ENCODE measurements around the gene PIP4K2A.
A peak's percentile ranks its signal among the peaks of the same experiment; 100 is the strongest.

Gene PIP4K2A

DNA sequence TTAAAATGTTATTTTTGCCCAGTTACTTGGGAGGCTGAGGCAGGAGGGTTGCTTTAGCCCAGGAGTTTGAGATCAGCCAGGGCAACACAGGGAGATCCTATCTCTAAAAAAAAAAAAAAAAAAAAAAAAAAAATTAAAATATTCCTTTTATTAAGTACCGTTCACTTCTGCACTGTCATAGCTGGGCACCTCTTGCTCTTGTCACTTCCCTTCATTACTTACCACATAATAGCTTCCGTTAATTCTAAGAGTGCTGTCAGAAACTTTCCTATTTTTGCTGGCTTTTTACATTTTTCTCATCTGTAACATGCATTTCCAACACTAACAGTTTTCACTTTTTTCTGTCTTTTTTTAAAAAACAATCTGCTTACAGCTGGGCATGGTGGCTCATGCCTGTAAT is 132.9 kb downstream of the PIP4K2A start:
- no peak overlapping the region for H3K4me3 ChIP-seq (ENCODE audit: low read length)
- peaks cover 16% of the 10 kb centered on the region for H3K36me3 ChIP-seq (ENCODE audit: control insufficient read depth, insufficient read depth, low read length, severe bottlenecking)
- no peaks in the 10 kb centered on the region for H3K9me3 ChIP-seq (ENCODE audit: control insufficient read depth, low read length)
- no peak for DNase-seq (ENCODE audit: low read depth)
- H3K4me1 ChIP-seq (ENCODE audit: control insufficient read depth, insufficient read depth, low read length) = no peaks in the 10 kb centered on the region
- no peaks in the 10 kb centered on the region for H3K27me3 ChIP-seq (replicated peaks; ENCODE audit: control insufficient read depth, insufficient read depth, low read length)
- no peak overlapping the region for H3K9ac ChIP-seq (ENCODE audit: low read length)

DNA sequence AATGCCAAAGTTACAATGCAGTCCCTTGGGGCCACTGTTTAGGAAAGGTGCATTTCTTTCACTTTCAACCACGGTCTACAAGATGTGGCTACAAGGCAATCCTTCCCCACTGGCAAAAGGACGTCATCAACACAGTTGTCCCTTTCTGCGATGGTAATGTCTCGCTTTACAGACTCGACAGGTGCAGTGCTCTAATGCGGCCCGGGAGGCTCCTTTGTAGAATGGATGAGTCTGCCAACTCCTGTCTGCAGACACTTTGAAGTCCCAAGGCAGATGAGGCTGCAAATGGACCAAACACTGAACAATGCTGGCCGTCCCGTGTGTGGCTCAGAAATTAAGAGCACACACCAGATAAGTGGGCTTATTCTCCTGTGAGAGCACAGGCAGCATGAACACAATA is 133.7 kb downstream of the PIP4K2A start:
- DNase-seq (ENCODE audit: low read depth) = no peak
- Histone ChIP-seq H3K4me1 (ENCODE audit: control insufficient read depth, insufficient read depth, low read length) (no peaks in the 10 kb centered on the region), H3K36me3 (ENCODE audit: control insufficient read depth, insufficient read depth, low read length, severe bottlenecking) (peaks cover 16% of the 10 kb centered on the region), H3K9ac (ENCODE audit: low read length) (no peak overlapping the region), H3K4me3 (ENCODE audit: low read length) (no peak overlapping the region), H3K9me3 (ENCODE audit: control insufficient read depth, low read length) (no peaks in the 10 kb centered on the region), H3K27me3 (replicated peaks; ENCODE audit: control insufficient read depth, insufficient read depth, low read length) (no peaks in the 10 kb centered on the region)

DNA sequence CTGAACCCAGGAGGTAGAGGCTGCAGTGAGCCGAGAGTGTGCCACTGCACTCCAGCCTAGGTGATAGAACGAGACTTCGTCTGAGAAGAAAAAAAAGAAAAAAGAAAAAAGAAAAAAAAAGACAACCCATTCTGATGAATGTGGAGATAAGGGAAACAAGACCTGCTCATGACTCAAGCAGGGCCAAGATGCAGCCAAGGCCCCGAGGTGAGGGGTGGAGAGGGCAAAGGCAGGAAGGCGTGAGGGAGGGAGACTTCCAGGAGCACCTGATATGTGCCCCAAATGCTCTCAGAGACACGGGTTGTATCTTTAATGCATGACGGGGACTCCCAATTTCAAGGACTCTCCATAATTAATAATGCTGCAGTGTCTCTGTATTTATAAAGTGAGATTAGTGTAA is 134.6 kb downstream of the PIP4K2A start:
- DNase-seq (ENCODE audit: low read depth) = no peak
- Histone ChIP-seq H3K9me3 (ENCODE audit: control insufficient read depth, low read length) (no peaks in the 10 kb centered on the region), H3K36me3 (ENCODE audit: control insufficient read depth, insufficient read depth, low read length, severe bottlenecking) (peaks cover 16% of the 10 kb centered on the region), H3K9ac (ENCODE audit: low read length) (no peak overlapping the region), H3K4me1 (ENCODE audit: control insufficient read depth, insufficient read depth, low read length) (no peaks in the 10 kb centered on the region), H3K27me3 (replicated peaks; ENCODE audit: control insufficient read depth, insufficient read depth, low read length) (no peaks in the 10 kb centered on the region), H3K4me3 (ENCODE audit: low read length) (no peak overlapping the region)

DNA sequence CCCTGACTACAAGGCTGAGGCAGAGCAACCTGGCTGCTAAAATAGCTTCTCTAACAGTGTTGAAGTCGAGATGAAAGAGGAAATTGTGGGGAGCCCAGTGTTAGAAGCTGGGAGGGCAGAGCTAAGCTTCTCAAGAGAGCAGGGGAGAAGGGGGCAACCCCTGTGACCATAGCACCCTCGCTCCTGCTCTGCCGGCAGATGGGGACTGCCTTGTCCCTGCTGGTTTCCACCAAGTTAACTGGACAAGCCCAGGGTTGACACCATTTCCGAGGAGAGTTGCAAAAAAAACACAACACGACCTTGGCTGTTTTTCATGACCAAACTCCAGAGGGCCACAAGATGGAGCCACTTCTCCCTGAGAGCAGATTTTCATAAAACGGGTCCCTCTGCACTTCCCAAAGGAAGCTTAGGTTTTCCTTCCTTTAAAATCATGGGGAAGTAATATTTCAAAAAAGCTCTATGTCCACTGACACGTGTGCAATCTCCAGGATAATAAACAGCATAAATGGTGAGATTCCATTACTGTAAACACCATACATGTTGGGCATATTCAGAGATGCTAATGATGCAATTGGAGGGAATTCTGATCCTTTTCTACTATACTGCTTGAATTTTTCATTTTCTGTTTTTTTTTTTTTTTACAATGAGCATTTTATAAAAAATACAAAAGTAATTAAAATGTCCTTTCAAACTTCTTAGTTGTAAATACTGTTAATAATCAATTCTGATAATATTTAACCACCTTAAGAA is 140.4 kb downstream of the PIP4K2A start:
- Histone ChIP-seq H3K36me3 (ENCODE audit: control insufficient read depth, insufficient read depth, low read length, severe bottlenecking) (peaks cover 26% of the 10 kb centered on the region), H3K9me3 (ENCODE audit: control insufficient read depth, low read length) (no peaks in the 10 kb centered on the region), H3K27me3 (replicated peaks; ENCODE audit: control insufficient read depth, insufficient read depth, low read length) (no peaks in the 10 kb centered on the region), H3K4me1 (ENCODE audit: control insufficient read depth, insufficient read depth, low read length) (no peaks in the 10 kb centered on the region), H3K9ac (ENCODE audit: low read length) (no peak overlapping the region), H3K4me3 (ENCODE audit: low read length) (no peak overlapping the region)
- peak; percentile 54 for DNase-seq (ENCODE audit: low read depth)

DNA sequence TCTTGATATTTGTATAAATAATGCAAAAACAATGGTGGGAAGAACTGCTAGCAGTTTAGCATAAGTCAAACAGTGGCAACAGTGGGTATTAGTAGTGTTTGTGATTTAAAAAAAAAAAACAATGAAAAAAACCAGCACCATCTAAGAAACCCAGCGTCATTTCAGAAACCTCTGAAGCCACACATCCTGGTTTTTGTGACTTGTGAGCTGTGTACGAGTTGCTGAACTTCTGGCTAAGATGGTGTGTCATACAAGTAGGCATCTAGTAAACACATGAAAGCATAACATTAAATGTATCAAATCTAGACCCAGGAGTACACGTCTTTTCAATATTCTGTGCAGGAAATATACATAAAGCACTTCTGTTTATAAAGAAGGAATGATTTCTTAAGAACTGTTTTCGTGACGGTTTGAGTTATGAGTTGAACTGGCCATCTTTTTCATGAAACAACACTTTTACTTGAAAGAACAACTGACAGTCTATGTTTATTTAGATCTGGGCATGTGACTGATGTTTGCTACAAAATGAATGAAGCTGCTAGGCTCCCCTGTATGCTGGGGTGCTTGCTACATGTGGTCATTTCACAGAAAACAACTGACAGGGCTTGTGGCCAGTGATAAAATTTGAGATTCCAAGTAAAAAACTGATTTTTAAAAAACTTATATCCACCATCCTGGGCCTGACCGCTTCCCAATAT is 143.5 kb downstream of the PIP4K2A start:
- H3K4me1 ChIP-seq (ENCODE audit: control insufficient read depth, insufficient read depth, low read length) = no peaks in the 10 kb centered on the region
- no peaks in the 10 kb centered on the region for H3K9me3 ChIP-seq (ENCODE audit: control insufficient read depth, low read length)
- no peak overlapping the region for H3K4me3 ChIP-seq (ENCODE audit: low read length)
- no peak for DNase-seq (ENCODE audit: low read depth)
- H3K36me3 ChIP-seq (ENCODE audit: control insufficient read depth, insufficient read depth, low read length, severe bottlenecking) = peaks cover 40% of the 10 kb centered on the region
- no peak overlapping the region for H3K9ac ChIP-seq (ENCODE audit: low read length)
- no peaks in the 10 kb centered on the region for H3K27me3 ChIP-seq (replicated peaks; ENCODE audit: control insufficient read depth, insufficient read depth, low read length)

DNA sequence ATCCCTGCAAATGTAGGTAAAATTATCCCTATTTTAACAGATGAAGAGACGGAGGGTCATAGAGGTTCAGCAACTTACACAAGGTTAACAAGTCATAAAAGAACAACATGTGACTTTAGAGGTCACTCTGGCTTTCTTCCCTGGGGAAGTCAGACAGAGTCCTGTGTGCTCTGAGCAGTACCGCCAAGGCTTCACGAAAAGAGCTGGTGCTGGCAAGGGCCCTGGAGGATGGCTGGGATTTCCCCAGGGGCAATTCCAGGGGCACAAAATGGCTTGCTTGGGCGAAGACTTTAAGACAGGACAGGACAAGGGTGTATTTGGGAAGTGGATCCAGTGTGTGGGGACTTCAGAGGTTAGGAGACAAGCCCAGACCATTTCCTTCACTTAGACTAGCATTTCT is 144.1 kb downstream of the PIP4K2A start:
- no peaks in the 10 kb centered on the region for H3K9me3 ChIP-seq (ENCODE audit: control insufficient read depth, low read length)
- H3K9ac ChIP-seq (ENCODE audit: low read length) = no peak overlapping the region
- H3K4me3 ChIP-seq (ENCODE audit: low read length) = no peak overlapping the region
- no peaks in the 10 kb centered on the region for H3K27me3 ChIP-seq (replicated peaks; ENCODE audit: control insufficient read depth, insufficient read depth, low read length)
- no peaks in the 10 kb centered on the region for H3K4me1 ChIP-seq (ENCODE audit: control insufficient read depth, insufficient read depth, low read length)
- DNase-seq (ENCODE audit: low read depth) = no peak
- H3K36me3 ChIP-seq (ENCODE audit: control insufficient read depth, insufficient read depth, low read length, severe bottlenecking) = peaks cover 40% of the 10 kb centered on the region

DNA sequence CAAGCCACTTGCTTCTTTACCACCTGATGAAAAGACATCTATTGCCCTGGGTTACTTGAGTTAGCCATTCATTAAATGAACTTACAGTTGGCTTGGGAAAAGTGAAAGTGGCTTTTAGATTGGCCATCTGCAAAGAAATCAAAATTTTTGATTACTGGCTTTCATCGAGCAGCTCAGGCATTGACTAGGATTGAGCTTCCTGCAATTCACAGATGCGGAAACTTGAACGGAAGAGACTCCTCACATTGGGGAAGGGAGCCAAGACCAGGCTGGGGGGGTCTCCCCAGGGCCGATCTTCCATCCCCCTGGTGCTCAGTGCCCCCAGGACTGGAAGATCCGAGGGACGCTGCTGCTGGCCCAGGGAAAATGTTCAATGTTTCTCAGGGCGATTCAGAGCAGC is 145.4 kb downstream of the PIP4K2A start:
- Histone ChIP-seq H3K9me3 (ENCODE audit: control insufficient read depth, low read length) (no peaks in the 10 kb centered on the region), H3K4me3 (ENCODE audit: low read length) (no peak overlapping the region), H3K36me3 (ENCODE audit: control insufficient read depth, insufficient read depth, low read length, severe bottlenecking) (peaks cover 46% of the 10 kb centered on the region), H3K4me1 (ENCODE audit: control insufficient read depth, insufficient read depth, low read length) (no peaks in the 10 kb centered on the region), H3K9ac (ENCODE audit: low read length) (no peak overlapping the region), H3K27me3 (replicated peaks; ENCODE audit: control insufficient read depth, insufficient read depth, low read length) (no peaks in the 10 kb centered on the region)
- no peak for DNase-seq (ENCODE audit: low read depth)

DNA sequence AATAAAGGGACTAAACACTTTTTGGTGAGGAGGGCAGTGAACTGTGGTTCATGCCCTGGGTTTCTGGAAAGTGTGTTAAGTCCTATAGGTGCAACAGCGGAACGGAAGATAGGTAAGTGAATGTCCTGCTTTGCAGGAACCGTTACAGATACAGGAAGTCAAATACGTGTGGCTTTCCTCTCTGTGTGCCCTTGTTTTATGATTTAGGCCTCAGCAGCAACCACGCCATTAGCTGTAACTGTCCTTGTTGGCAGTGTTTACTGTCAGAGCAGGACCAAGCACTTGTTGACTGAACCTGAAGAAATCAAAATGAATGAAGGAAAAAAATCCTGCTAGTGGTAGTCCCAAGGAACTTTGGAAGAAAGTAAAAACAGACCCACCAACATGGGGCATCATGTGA is 150.3 kb downstream of the PIP4K2A start:
- no peaks in the 10 kb centered on the region for H3K9me3 ChIP-seq (ENCODE audit: control insufficient read depth, low read length)
- no peaks in the 10 kb centered on the region for H3K27me3 ChIP-seq (replicated peaks; ENCODE audit: control insufficient read depth, insufficient read depth, low read length)
- H3K4me1 ChIP-seq (ENCODE audit: control insufficient read depth, insufficient read depth, low read length) = no peaks in the 10 kb centered on the region
- H3K36me3 ChIP-seq (ENCODE audit: control insufficient read depth, insufficient read depth, low read length, severe bottlenecking) = peaks cover 38% of the 10 kb centered on the region
- no peak overlapping the region for H3K9ac ChIP-seq (ENCODE audit: low read length)
- no peak overlapping the region for H3K4me3 ChIP-seq (ENCODE audit: low read length)
- DNase-seq (ENCODE audit: low read depth) = no peak

DNA sequence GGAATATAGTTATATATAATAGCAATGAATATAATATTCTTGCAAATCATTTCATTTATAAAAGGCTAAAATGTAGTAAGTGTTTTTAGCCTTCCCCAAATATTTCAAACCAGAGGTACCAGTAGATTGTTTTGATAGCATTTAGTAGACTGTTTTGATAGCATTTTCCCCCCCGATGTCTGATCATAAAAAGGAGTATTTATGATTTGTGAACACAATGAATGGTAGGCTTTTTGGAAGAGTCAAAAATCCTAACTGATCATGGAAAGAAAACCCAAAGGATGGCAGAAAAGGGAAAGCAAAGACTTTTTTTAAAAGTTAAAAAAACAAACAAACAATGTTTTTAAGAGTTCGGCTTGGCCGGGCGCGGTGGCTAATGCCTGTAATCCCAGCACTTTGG is 152.5 kb downstream of the PIP4K2A start:
- H3K36me3 ChIP-seq (ENCODE audit: control insufficient read depth, insufficient read depth, low read length, severe bottlenecking) = peaks cover 23% of the 10 kb centered on the region
- DNase-seq (ENCODE audit: low read depth) = no peak
- H3K4me3 ChIP-seq (ENCODE audit: low read length) = no peak overlapping the region
- H3K4me1 ChIP-seq (ENCODE audit: control insufficient read depth, insufficient read depth, low read length) = no peaks in the 10 kb centered on the region
- no peaks in the 10 kb centered on the region for H3K9me3 ChIP-seq (ENCODE audit: control insufficient read depth, low read length)
- no peak overlapping the region for H3K9ac ChIP-seq (ENCODE audit: low read length)
- H3K27me3 ChIP-seq (replicated peaks; ENCODE audit: control insufficient read depth, insufficient read depth, low read length) = no peaks in the 10 kb centered on the region

DNA sequence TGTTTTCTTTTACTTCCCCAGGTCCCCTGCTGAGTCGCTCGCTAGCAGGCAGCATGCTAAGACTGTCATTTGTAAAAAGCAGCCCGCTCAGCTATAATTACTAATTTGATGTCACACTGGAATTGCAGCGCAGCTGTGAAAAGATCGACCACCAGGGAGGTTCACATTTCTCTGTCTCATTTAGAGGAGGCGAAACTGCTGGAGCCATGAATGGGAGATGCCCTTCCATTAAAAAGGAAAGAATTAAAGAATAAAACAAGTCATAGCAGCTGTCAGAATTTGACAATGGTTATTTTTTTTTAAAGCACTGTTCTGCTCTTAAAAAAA is 153.5 kb downstream of the PIP4K2A start:
- H3K4me3 ChIP-seq (ENCODE audit: low read length) = no peak overlapping the region
- no peak for DNase-seq (ENCODE audit: low read depth)
- no peaks in the 10 kb centered on the region for H3K9me3 ChIP-seq (ENCODE audit: control insufficient read depth, low read length)
- no peak overlapping the region for H3K9ac ChIP-seq (ENCODE audit: low read length)
- H3K36me3 ChIP-seq (ENCODE audit: control insufficient read depth, insufficient read depth, low read length, severe bottlenecking) = peaks cover 20% of the 10 kb centered on the region
- no peaks in the 10 kb centered on the region for H3K27me3 ChIP-seq (replicated peaks; ENCODE audit: control insufficient read depth, insufficient read depth, low read length)
- H3K4me1 ChIP-seq (ENCODE audit: control insufficient read depth, insufficient read depth, low read length) = no peaks in the 10 kb centered on the region

DNA sequence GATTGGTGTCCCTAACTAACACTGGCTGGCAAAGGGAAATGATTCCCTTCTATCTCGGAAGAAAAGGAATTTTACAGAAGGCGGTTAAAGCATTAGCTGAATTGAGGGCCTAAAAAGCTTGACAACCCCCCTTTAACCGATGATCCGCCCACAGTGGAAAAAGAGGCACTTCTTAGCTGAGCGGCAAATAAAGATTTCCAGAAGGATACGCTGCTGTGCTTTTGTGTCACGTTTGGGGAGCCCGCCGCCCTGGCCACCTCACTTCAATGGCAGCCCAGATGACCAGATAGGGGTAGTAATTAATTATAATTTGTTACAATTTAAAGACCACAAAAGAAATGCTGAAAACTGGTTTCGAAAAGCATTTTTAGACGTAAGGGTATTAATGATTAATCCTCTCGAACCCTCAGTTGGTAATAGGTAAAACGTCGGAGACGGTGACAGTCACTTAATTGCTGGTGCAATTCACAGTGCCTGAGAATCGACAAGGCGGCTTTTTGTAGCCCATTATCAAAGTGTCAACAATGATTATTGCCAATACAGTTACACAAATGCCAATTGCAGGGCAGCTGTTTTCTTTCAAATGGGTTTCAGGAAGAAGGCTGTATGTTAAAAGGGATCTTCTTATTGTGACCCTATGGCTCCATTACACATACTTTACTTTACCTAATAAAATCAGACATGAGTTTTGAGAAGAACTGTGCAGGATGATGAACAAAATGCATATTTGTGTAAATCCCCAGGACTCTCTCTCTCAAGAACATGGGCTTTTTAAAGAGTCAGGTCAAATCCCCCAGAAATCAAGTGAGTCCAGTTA is 154.1 kb downstream of the PIP4K2A start:
- no peak for DNase-seq (ENCODE audit: low read depth)
- Histone ChIP-seq H3K4me3 (ENCODE audit: low read length) (no peak overlapping the region), H3K9ac (ENCODE audit: low read length) (no peak overlapping the region), H3K9me3 (ENCODE audit: control insufficient read depth, low read length) (no peaks in the 10 kb centered on the region), H3K36me3 (ENCODE audit: control insufficient read depth, insufficient read depth, low read length, severe bottlenecking) (peaks cover 20% of the 10 kb centered on the region), H3K4me1 (ENCODE audit: control insufficient read depth, insufficient read depth, low read length) (no peaks in the 10 kb centered on the region), H3K27me3 (replicated peaks; ENCODE audit: control insufficient read depth, insufficient read depth, low read length) (no peaks in the 10 kb centered on the region)
